GM21515 (cell line): ENCODE measurements around the gene CEACAM6.
"Not testable (repeated sequence)": the region's sequence is repeated elsewhere in the genome, so short reads cannot be mapped to it uniquely, and the experiment has no call there.

ENCODE experiments used
- ATAC-seq: cut with Tn5 transposase; IDR thresholded peaks from one replicate; pipeline ENCODE4 v1.9.1; 2021; ENCODE audit not compliant: unreplicated experiment

Gene CEACAM6

GRCh38 chr19:41746593-41747227 is 8.6 kb upstream of the CEACAM6 start:
- ATAC-seq, result no peak

DNA sequence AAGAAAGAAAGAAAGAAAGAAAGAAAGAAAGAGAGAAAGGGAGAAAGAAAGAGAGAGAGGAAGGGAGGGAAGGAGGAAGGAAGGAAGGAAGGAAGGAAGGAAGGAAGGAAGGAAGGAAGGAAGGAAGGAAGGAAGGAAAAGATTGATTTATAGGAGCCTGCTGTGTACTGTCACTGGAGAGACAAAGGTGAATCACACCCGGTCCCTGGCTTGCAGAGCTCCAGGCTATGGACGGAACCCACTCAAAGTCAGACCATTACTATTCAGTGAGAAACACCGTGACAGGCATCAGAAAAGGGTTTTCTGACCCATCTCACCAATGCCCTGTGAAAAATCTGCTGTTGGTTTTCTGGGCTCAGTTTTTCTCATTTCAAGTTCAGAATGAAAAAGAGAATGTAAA is 7.3 kb upstream of the CEACAM6 start:
- no peak for ATAC-seq

DNA sequence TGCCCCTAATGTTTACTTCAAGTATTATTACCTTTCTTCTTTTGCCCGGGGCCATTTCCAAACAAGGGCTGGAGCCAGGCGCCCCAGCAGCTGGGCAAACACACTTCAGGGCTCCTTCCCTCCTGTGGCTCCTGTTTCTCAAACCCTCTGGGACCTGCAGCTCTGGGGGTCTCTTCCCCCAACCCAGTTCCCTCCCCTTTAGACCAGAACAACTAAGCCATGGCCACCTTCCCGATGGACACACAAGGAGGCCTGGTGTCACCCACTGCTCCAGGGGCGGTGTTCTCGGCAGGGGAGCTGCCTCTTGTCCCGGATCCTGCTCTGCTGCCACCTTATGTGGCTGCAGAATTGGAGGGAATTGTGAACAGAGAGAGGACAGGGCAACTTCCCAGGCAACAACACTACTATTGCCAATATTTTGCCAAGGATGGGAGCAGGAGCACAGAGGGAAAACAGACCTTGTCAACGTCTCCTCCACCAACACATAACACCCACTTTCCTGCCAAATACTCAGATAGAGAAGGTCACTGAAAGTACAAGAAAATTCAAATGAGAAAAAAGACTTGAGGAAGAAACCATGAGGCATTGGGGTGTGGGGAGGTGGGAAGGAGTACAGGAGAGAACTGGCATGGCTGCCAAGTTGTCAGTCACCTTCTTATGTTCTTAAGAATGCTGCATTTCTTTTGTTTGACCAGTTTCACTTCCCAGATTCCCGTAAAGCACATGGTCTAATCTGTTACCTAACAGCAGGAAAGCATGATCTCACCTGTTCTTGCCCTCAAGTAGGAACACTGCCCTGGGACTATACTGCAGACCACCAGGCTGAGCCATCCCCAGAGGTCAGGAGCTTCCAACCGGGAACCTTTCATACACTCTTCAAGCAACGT is 4.8 kb upstream of the CEACAM6 start:
- ATAC-seq, result not testable (repeated sequence)

DNA sequence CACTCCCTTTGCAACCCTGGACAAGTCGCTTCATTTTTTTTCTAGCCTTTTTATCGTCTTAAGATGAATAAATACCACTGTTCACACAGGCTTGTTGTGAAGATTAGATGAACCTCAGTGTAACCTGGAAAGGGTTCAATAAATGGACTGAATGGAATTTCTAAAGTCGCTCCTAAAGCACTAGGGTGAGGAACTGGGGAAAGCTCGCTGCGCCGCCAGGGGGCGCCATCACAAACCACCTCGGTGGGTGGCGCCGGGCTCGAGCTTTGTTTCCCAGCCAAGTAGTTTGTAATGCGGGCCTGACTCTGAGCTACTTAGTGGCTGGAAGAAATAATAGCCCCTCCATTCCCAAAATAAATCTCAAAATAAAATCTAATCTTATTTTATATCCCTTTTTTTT is 2.2 kb upstream of the CEACAM6 start:
- ATAC-seq, result no peak

GRCh38 chr19:41753936-41754529 is 1.3 kb upstream of the CEACAM6 start:
- ATAC-seq, result no peak

DNA sequence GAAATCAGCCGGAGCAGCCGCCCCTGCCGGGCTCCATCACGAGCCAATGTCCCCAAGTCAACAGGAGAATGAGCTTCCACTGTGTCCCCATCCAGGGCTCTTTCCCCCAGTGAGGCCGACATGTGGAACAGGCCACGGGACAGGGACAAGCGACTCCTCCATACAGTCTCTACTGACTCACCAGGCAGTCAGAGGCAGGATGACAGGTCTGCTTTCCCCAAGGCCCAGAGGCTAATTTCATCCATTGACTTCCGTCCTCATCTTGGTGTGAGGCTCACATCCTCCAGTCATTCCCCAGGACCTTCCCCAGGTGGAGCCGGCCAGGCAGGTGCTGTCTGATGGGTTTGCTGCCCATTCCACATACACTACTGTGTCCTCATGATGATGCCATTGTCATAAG is 3.5 kb downstream of the CEACAM6 start:
- no peak for ATAC-seq

DNA sequence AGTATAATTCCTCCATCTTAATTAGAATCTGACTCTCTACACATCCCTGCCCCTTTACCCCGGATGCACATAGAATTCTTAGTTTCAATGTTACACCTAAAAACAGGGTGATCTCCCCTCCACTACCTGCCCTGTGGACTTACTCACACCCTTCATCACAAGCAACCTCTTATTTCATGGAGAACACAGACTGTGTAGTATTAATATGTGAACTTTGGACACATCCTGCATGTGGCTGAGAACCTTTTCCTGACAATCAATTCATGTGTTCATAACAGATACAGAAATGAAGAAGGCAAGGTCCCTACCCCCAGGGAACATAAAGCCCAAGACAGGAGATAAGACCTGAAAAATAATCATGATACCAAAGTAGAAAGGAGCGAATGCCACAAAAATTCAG is 11.8 kb downstream of the CEACAM6 start:
- ATAC-seq, result no peak

DNA sequence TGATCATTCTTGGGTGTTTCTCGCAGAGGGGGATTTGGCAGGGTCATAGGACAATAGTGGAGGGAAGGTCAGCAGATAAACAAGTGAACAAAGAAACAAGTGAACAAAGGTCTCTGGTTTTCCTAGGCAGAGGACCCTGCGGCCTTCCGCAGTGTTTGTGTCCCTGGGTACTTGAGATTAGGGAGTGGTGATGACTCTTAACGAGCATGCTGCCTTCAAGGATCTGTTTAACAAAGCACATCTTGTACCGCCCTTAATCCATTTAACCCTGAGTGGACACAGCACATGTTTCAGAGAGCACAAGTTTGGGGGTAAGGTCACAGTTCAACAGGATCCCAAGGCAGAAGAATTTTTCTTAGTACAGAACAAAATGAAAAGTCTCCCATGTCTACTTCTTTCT is 12.8 kb downstream of the CEACAM6 start:
- ATAC-seq, result not testable (repeated sequence)

DNA sequence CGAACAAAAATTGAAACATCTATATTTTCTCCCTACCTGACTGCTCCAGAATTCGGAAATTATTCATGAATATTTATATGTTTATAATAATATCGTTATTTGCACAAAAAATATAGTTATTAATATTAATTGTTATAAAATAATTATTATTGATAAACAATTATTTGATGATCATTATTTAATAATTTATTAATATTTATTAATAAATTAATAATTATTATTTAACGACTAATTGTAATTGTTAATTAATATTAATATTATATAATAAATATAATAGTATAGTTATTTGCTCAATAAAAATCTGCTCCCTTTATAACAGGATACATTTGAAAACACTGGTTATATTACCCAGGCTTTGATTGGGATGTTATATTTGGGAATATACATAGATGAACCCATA is 14.3 kb downstream of the CEACAM6 start:
- no peak for ATAC-seq

GRCh38 chr19:41771410-41771809 is 16.1 kb downstream of the CEACAM6 start:
- ATAC-seq, result no peak

- no peak for ATAC-seq
These were observed 19.2 kb downstream of the CEACAM6 start for GRCh38 chr19:41774515-41774980.

- no peak for ATAC-seq
These were observed 21.4 kb downstream of the CEACAM6 start for GRCh38 chr19:41776700-41777099.

- no peak for ATAC-seq
These were observed 28.3 kb downstream of the CEACAM6 start for GRCh38 chr19:41783612-41784011.

GRCh38 chr19:41784312-41784711 is 29.0 kb downstream of the CEACAM6 start:
- no peak for ATAC-seq

DNA sequence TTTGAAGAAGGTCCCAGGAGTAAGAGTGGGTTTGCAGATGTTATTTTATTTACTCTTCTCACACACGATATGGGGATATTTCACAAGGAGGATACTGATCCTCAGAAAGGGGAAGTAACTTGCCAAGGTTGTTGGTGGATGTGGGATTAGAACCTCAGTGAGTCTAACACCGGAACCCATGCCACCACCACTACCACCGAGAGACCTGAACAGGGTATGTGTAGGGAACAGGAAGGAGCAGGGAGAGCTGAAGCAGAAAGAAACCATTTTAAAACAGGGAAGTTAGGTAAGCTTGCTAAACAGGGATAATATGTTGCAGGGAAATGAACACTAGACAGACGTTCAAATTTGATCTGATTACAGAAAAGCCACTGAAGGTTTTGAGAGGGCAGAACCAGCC is 29.4 kb downstream of the CEACAM6 start:
- no peak for ATAC-seq

DNA sequence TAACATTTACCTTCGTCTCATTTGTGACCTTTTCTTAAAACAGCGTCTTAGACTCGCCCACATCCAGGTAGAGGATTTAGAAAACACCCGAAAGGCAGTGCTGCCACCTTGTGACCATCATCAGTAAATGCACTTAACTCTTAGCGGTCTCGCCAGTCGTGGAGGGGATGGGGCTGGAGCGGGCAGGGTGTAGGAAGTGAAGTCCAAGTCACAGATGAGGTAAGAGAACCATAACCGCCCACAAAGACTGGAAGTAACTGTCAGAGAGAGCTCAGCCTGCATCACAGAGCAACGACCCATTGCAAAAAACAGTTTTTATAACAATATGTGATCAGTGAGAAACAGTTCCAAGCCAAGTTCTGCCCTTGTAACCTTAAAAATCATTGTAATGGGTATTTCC is 30.3 kb downstream of the CEACAM6 start:
- ATAC-seq, result no peak

DNA sequence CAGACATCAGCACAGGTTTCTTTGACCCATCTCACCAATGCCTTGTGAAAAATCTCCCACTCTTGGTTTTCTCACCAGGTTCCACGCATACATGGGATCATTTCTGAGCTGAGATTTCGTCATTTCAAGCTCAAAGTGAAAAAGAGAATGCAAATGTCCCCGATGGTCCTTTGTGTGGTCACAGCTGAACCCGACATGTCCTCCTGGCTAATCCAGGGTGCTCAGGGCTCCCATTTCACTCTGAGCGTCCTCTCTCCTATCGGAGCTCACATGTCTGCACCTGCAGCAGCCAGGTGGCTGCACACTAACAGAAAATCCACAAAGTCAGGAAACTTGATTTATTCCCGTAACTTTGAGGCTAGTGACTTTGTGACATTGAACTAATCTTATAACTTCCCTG is 31.7 kb downstream of the CEACAM6 start:
- ATAC-seq, result no peak

DNA sequence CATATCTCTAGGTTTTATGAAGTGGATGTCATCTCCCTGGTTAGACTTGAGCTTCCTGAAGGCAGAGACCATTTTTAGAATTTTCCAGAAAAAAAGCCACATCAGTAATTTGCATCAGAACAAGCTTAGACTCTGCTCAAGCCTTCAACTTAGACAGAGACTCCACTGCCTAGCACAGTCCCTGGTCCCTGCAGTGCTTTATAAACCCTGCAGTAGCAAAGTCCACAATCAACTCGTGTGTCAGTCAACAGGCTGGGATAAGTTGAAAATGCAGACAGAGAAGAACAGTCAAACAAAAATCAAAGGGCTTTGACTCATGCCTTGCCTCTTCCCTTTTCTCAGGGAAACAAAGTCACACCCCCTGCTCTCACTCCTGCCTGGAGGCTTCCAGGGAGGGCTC is 33.2 kb downstream of the CEACAM6 start:
- not testable (repeated sequence) for ATAC-seq

DNA sequence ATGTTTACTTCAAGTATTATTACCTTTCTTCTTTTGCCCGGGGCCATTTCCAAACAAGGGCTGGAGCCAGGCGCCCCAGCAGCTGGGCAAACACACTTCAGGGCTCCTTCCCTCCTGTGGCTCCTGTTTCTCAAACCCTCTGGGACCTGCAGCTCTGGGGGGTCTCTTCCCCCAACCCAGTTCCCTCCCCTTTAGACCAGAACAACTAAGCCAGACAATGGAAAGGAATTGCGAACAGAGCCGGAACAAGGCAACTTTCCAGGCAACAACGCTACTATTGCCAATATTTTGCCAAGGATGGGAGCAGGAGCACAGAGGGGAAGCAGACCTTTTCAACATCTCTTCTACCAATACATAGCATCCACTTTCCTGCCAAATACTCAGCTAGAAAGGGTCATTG is 33.7 kb downstream of the CEACAM6 start:
- not testable (repeated sequence) for ATAC-seq

GRCh38 chr19:41792513-41793413 is 37.4 kb downstream of the CEACAM6 start:
- ATAC-seq, result no peak

DNA sequence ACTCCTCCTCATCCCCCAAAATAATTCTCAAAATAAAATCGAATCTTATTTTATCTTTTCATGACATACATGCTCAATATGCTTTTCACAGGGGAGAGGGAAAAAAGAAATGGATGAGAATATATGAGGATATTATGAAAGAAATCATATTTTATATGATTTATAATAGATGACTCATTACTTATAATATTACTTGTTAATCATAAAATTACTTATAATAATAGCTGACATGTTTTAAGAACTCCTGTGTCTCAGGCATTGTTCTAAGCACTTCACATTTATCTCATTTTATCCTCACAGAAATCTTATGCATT is 38.0 kb downstream of the CEACAM6 start:
- ATAC-seq, result no peak
